ENCODE data around the gene OAF. TPM values are rescaled to one million over a fixed set of nuclear protein-coding genes. Genes with fewer than 3 reads are reported as not detected.

Gene OAF
- total RNA-seq, 1 experiment from 2014 or later: 11.6 TPM

DNA sequence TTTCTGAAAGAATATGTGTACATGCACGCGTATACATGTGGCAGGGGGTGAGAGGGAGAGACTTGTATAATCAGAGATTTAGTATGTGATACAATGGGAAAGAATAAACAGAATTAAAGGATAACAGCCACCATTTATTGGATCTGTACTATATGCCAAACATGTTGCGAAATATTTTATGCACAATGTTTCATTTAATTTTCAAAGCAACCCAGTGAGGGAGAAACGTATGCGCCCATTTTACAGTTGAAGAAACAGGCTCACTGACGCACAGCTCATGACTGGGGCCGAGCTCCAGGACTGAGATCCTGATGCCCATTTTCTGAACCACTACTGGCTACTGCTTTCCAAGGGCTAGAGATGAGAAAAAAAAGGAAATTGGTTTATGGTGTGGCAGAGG, 3.3 kb upstream of the OAF start:
- no peak overlapping the region for H3K4me3 ChIP-seq (ENCODE audit: insufficient read depth, low read depth, low read length)
- peaks cover 55% of the 10 kb centered on the region for H3K27me3 ChIP-seq (ENCODE audit: control insufficient read depth, insufficient read depth, low read length)
- no peaks in the 10 kb centered on the region for H3K36me3 ChIP-seq (replicated peaks; ENCODE audit: control insufficient read depth, insufficient read depth, low read length)
- DNase-seq: no peak

DNA sequence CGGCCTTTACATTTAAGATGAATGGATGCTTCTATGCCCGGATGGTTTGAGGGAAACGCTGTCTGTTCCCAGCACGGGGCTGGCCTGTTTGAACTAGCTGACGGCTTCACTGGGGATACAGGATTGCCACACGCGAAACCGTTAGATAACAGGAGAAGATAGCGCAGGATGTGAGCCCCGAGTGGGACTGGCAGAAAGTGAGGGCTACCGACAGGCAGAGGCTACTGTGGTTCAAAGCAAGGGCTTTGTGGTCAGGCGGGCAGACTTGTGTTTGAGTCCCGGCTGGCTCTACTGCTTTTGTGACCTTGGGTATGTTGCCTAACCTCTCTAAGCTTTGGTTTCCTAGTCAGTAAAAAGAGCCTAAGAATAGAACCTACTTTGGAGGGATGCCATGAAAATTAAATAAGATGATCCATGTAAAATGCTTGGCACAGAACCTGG, 2.8 kb upstream of the OAF start:
- H3K27me3 ChIP-seq (ENCODE audit: control insufficient read depth, insufficient read depth, low read length): peaks cover 60% of the 10 kb centered on the region

DNA sequence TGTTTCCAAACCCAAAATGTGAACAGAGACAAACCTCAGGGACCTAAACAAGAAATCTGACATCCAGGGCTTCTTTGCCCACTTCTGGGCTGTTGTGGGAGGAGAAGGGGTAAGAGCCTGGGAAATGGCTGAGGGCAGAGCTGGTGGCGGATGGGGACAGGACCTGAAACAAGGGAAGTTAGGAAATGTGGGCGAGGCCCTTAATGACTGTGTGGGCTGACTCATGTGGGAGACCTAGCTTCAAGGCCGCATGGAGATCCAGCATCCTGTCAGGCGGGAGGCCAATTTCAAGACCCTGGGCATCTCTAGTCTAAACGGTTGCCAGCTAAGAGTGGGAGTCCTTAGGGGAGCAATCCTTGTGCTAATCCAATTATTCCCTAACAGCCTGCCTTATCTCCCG, 2.1 kb upstream of the OAF start:
- H3K4me3 ChIP-seq (ENCODE audit: insufficient read depth, low read depth, low read length): no peak overlapping the region
- H3K27me3 ChIP-seq (ENCODE audit: control insufficient read depth, insufficient read depth, low read length): peaks cover 67% of the 10 kb centered on the region
- no peak for DNase-seq
- H3K36me3 ChIP-seq (replicated peaks; ENCODE audit: control insufficient read depth, insufficient read depth, low read length): no peaks in the 10 kb centered on the region

More for the DNA sequence above, 2.8 kb upstream of the OAF start:
- no peak overlapping the region for H3K4me3 ChIP-seq (ENCODE audit: insufficient read depth, low read depth, low read length)
- DNase-seq: no peak
- no peaks in the 10 kb centered on the region for H3K36me3 ChIP-seq (replicated peaks; ENCODE audit: control insufficient read depth, insufficient read depth, low read length)

DNA sequence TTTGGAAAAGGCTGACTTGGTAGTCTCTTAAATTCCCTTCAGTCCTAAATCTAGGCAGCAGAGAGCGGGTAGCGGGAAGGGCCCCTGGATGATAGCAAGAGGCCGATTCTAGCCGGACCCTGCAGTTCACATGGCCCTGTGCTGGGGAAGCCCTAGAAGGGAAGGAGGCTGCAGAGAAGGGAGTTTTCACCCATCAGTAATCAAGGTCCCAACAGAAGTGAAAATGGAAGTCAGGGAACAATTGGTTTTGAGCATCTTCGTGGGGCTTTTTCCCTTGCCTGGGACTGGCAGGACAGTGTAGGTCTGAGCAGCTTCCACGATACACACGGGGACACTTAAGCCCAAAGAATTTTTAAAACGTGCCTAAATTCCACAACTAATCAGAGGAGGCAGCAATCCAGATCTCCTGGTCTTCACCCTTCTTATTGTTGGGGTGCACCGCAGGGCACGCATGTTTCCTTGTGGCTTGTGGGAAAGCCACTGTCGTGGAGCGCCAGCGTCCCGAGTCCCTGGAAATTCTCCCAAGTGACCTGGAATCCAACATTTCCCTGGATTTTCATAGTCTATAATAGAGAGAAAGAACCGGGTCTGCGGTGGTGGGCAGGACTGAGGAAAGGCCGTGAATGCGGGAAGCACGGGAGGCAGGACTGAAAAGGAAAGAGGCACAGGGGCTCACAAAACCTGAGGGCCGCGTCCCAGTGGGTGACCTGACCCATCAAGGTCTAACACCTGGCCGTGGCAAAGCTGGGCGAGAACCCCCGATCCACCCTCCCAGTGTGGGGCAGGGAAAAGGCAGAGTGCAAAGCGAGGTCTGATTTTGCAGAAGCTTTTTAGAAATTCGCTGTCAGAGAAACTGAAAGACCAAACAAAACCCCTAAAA, 846 bp upstream of the OAF start:
- peaks cover 73% of the 10 kb centered on the region for H3K27me3 ChIP-seq (ENCODE audit: control insufficient read depth, insufficient read depth, low read length)
- H3K36me3 ChIP-seq (replicated peaks; ENCODE audit: control insufficient read depth, insufficient read depth, low read length): no peaks in the 10 kb centered on the region
- no peak for DNase-seq
- peak overlapping the region; percentile 53 for H3K4me3 ChIP-seq (ENCODE audit: insufficient read depth, low read depth, low read length)

DNA sequence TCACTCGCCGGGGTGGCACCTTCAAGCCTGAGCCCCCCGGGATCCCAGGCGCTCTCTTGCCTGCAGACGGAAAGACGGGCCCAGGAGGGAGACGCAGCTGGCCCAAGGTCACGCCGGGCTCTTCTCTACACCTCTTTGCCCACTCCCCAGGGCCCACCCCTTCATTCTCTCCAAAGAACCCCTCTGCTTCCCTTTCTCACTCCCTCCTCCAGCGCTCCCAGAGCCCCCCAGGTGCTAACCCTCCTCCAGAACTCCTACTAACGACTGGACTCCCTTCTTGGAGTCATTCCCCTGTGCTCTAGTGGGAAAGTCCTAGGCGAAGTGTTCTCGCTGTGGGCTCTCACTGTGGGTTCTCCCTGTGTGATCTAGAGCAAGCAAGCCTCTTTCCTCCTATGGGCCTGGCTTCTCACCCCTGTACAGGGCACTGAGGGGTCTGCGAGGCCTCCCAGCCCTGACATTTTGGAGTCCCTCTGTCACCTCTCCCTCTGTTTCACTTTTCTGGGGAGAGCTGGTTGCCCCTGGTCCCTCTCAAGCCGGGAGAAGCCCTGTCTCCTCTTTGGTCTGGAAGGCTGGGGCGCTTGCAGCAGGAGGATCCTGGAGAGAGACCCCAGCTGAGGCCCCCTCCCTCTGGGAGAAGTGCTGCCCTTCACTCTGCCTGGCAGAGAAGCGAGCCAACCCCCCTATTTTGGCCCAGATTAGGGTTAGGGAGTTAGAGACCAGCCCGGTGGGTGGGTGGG, 858 bp downstream of the OAF start:
- no peak for DNase-seq
- Histone ChIP-seq H3K36me3 (replicated peaks; ENCODE audit: control insufficient read depth, insufficient read depth, low read length) (no peaks in the 10 kb centered on the region), H3K4me3 (ENCODE audit: insufficient read depth, low read depth, low read length) (peak overlapping the region; percentile 53), H3K27me3 (ENCODE audit: control insufficient read depth, insufficient read depth, low read length) (peaks cover 76% of the 10 kb centered on the region)

DNA sequence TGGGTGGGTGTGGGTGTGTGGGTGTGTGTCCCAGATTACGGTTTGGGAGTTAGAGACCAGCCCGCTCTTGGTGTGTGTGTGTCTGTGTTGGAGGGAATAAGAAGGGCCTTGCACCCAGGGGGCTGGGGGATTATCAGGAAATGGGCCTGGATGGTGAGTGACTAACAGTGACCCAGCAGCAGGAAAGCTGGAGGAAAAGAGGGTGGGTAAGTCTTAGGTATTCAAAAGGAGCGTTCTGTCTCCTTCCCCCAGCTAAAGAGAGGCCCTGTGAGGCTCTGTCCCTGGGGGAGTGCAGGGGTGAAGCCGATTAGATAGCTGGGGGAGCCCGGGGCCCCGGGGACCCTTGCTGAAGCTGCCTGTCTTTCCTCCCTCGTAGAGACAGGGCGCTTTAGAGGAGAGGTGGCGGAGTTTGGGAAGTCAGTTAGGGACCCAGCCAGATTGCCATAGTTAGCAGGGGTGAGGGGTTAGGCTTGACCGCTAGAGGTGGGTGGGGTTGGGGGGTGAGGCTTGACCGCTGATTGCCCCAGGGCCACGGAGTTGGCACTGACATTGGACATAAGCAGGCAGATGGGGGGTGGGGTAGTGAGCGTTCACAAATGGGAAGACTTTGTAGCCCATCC, 1.5 kb downstream of the OAF start:
- Histone ChIP-seq H3K4me3 (ENCODE audit: insufficient read depth, low read depth, low read length) (no peak overlapping the region), H3K36me3 (replicated peaks; ENCODE audit: control insufficient read depth, insufficient read depth, low read length) (no peaks in the 10 kb centered on the region), H3K27me3 (ENCODE audit: control insufficient read depth, insufficient read depth, low read length) (peaks cover 73% of the 10 kb centered on the region)
- no peak for DNase-seq

DNA sequence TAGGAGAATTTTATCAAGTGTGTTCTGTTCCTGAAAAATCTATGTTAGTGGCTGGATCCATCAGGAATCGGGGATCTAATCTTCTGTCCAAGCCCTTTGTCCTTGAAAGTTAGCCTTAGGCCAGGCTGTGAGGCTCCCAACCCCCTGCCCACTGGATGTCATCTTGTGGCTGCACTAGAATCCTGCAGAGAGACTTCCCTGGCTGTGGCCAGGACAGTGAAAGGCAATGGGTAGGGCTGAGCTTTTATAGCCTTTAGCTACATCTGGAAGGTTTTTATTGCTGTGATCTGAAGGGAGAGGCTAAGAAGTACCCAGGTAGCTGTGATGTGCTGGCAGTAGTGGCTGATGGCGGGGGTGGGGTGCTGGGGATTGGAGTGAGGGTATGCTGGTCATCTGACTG, 2.1 kb downstream of the OAF start:
- H3K27me3 ChIP-seq (ENCODE audit: control insufficient read depth, insufficient read depth, low read length): peaks cover 71% of the 10 kb centered on the region
- no peaks in the 10 kb centered on the region for H3K36me3 ChIP-seq (replicated peaks; ENCODE audit: control insufficient read depth, insufficient read depth, low read length)
- DNase-seq: no peak
- H3K4me3 ChIP-seq (ENCODE audit: insufficient read depth, low read depth, low read length): no peak overlapping the region

DNA sequence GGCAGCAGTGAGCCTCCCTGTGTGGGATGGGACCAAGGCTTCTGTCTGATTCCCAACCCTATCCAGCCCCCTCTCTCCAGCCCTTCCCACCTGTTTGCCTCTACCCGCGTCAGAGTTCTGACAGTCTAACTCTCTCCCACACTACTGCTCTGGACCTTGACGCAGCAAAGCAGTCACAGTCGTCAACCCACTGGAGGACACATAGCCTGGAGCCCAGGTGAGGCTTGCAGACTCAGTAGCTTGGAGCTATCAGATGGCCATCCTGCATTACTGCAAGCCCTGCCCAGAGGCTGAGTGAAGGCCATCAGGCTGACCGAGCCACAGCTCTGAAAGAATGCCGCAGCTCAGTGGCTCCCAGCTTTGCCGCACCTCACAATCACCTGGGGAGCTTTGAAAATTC, 3.7 kb downstream of the OAF start:
- Histone ChIP-seq H3K27me3 (ENCODE audit: control insufficient read depth, insufficient read depth, low read length) (peaks cover 61% of the 10 kb centered on the region), H3K36me3 (replicated peaks; ENCODE audit: control insufficient read depth, insufficient read depth, low read length) (no peaks in the 10 kb centered on the region), H3K4me3 (ENCODE audit: insufficient read depth, low read depth, low read length) (no peak overlapping the region)
- DNase-seq: no peak

DNA sequence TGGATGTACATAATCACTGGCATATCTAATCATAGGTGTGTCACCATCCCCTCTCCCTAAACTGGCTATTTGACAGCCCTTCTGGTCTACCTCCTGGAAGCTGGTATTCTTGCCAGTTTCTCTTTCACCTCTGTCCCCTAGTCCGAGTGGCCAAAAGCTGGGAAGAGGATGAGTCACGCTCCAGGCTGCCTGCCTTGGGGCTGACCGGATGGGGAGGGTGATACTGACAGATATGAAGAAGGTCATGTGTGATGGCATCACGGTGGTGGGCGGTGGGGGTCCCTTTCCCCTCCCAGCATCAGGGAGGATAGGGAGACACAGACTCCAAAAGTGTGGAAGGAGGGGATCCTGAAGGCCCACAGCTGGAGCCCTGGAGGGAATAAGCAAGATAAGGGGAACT, 4.8 kb downstream of the OAF start:
- Histone ChIP-seq H3K27me3 (ENCODE audit: control insufficient read depth, insufficient read depth, low read length) (peaks cover 59% of the 10 kb centered on the region), H3K4me3 (ENCODE audit: insufficient read depth, low read depth, low read length) (no peak overlapping the region), H3K36me3 (replicated peaks; ENCODE audit: control insufficient read depth, insufficient read depth, low read length) (no peaks in the 10 kb centered on the region)
- no peak for DNase-seq

DNA sequence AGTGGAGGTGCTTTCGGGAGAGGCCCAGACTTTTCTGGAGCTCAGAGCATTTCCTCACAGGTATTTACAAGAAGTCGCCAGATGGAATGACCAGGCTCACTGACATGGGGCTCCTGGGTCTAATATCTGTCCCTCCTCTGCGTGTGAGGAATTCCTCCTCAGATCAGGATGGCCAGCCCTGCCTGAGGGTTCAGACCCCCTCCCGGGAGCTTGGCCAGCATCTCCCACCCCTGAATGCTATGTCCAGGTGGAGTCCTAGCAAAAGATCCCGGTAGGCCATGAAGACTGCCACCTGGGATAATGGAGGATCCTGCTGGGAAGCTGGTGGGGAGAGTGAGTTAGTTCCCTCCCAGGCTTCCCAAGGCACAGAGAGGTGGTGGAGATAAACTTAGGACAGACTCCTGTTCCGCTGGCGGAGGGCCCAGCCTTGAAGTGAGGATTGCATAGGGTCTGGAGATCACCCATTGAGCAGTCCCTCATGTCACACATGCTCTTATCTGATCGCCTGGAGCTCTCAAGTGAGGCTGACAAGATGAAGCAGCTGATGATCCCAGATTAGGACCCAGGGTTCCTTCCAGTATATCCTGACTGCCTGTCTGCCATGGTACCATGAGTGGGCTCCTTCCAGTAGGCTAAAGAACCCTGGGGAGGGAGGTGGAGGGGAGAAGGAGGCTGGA, 5.7 kb downstream of the OAF start:
- Histone ChIP-seq H3K27me3 (ENCODE audit: control insufficient read depth, insufficient read depth, low read length) (peaks cover 55% of the 10 kb centered on the region), H3K4me3 (ENCODE audit: insufficient read depth, low read depth, low read length) (no peak overlapping the region), H3K36me3 (replicated peaks; ENCODE audit: control insufficient read depth, insufficient read depth, low read length) (no peaks in the 10 kb centered on the region)
- DNase-seq: no peak

DNA sequence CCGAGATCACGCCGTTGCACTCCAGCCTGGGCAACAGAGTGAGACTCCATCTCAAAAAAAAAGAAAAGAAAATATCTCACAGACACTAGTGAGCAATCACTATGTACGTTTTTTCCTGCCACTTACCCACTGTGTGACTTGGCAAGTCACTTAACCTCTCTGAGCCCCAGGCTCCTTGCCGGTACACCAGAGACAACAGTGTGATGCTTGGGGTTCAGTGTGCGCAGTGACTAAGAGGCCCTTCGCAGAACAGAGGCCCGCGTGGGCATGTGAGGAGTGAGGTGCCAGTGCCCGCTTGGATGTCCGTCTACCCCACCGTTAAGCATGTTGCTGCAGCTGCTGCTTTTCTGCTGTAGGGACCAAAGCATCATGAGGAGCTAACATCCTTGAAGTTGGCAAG, 6.7 kb downstream of the OAF start:
- DNase-seq: no peak
- Histone ChIP-seq H3K27me3 (ENCODE audit: control insufficient read depth, insufficient read depth, low read length) (peaks cover 45% of the 10 kb centered on the region), H3K36me3 (replicated peaks; ENCODE audit: control insufficient read depth, insufficient read depth, low read length) (no peaks in the 10 kb centered on the region), H3K4me3 (ENCODE audit: insufficient read depth, low read depth, low read length) (no peak overlapping the region)

DNA sequence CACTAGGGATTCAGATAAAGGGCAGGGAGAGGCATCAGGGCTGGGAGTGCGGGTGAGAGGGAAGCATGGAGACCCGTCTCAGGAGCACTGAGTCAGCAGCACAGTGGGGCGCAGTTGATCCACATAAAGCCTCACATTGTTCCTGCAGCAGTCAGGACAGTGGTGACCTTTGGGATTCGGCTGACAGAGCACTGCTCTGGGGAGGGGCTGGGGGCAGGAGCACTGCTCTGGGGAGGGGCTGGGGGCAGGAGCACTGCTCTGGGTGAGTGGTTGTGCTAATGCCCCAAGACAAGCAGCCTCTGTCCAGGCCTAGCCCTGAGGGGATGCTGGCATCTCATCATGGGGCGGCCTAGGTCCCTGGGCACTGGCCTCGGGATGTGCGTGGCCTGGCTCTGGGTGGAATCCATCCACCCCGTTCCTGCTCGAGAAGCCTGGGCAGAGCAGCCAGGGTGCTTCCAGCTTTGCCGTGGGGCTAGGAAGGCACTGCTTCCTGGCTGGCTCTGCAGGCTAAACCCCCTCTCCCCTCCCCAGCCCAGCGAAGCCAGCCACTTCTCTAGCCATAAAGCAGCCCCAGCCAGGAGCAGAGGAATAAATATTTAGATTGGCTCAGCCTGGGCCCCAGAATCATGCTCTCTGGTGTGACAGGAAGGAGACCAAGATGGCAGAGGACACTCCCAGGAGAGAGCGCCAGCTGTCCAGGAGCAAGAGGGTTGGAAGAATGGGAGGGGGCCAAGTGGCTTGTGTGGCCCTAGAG, 7.3 kb downstream of the OAF start:
- peaks cover 41% of the 10 kb centered on the region for H3K27me3 ChIP-seq (ENCODE audit: control insufficient read depth, insufficient read depth, low read length)
- DNase-seq: peak; percentile 59
- no peaks in the 10 kb centered on the region for H3K36me3 ChIP-seq (replicated peaks; ENCODE audit: control insufficient read depth, insufficient read depth, low read length)
- no peak overlapping the region for H3K4me3 ChIP-seq (ENCODE audit: insufficient read depth, low read depth, low read length)

DNA sequence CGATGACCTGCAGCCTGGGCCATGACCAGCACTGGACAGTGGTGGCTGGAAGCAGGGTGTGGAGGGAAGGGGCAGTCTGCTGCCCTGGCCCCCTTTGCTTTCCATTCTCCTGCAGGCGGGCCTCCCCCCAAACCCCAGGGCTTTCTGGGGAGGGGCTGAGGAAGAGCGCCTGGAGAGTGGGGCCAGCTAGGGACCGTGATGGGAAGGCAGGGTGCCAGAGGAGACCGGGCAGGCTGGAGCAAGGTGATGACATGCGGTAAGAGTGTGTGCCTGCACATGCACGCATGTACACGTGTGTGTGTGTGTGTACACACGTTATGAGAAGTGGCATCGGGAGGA, 7.8 kb downstream of the OAF start:
- Histone ChIP-seq H3K36me3 (replicated peaks; ENCODE audit: control insufficient read depth, insufficient read depth, low read length) (no peaks in the 10 kb centered on the region), H3K4me3 (ENCODE audit: insufficient read depth, low read depth, low read length) (no peak overlapping the region), H3K27me3 (ENCODE audit: control insufficient read depth, insufficient read depth, low read length) (peaks cover 36% of the 10 kb centered on the region)
- no peak for DNase-seq

All from H7 (cell line).